ENCODE measurements around the gene IPCEF1.

Gene IPCEF1

DNA sequence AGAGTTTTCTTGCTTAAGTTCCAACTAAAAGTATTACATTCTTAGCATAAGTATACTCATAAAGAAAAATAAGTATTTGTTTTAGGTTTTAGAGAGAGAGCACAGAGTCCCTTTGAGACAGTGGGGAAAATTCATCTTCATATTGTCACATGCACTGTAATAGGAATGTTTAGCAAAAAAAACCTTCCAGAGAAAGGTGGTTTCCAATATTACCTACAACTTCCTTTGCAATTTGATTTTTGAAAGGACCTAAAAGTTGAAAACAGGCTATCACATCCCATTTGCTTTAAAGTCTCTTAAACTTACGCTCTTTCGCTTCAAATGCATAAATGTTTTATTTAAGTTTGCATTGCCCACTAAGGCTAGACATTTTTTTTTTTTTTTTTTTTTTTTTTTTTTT, 231.2 kb downstream of the IPCEF1 start:
- no peak for DNase-seq (ENCODE audit: extremely low read depth, low read depth)
- TF ChIP-seq, protein P1, sequence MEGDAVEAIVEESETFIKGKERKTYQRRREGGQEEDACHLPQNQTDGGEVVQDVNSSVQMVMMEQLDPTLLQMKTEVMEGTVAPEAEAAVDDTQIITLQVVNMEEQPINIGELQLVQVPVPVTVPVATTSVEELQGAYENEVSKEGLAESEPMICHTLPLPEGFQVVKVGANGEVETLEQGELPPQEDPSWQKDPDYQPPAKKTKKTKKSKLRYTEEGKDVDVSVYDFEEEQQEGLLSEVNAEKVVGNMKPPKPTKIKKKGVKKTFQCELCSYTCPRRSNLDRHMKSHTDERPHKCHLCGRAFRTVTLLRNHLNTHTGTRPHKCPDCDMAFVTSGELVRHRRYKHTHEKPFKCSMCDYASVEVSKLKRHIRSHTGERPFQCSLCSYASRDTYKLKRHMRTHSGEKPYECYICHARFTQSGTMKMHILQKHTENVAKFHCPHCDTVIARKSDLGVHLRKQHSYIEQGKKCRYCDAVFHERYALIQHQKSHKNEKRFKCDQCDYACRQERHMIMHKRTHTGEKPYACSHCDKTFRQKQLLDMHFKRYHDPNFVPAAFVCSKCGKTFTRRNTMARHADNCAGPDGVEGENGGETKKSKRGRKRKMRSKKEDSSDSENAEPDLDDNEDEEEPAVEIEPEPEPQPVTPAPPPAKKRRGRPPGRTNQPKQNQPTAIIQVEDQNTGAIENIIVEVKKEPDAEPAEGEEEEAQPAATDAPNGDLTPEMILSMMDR (IDR thresholded peaks at IDR 0.05; ENCODE audit: low read depth, low read length): no peak

DNA sequence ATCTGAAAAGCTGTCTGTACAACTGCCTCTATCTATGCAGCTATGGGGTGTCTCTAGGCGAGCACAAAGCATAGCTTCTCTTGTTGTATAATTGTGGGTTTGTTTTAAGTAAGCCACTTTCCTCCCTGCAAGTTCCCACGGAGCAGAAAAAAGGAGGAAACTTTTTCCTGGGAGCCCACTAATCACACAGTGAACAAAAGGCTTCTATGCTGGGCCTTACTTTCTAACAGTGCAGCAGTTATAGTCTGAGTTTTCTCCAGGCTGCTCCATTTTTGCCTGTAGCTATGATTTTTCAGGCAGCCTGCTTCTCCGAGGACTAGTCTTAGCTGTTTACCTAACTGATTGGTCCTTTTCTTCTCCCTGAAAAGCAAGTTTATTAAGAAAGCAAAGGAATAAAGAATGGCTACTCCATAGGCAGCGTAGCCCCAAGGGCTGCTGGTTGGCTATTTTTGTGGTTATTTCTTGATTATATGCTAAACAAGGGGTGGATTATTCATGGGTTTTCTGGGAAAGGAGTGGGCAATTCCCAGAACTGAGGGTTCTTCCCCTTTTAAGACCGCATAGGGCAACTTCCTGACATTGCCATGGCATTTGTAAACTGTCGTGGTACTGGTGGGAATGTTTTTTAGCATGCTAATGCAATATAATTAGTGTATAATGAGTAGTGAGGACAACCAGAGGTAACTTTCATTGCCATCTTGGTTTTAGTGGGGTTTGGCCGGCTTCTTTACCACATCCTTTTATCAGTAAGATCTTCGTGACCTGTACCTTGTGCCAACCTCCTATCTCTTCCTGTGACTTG, 233.2 kb downstream of the IPCEF1 start:
- DNase-seq (ENCODE audit: extremely low read depth, low read depth): no peak
- TF ChIP-seq, protein P1 (IDR thresholded peaks at IDR 0.05; ENCODE audit: low read depth, low read length): no peak

- TF ChIP-seq, protein P1 (IDR thresholded peaks at IDR 0.05; ENCODE audit: low read depth, low read length): no peak
- DNase-seq (ENCODE audit: extremely low read depth, low read depth): no peak
Measured at GRCh38 chr6:154122195-154122925, 234.2 kb downstream of the IPCEF1 start.

DNA sequence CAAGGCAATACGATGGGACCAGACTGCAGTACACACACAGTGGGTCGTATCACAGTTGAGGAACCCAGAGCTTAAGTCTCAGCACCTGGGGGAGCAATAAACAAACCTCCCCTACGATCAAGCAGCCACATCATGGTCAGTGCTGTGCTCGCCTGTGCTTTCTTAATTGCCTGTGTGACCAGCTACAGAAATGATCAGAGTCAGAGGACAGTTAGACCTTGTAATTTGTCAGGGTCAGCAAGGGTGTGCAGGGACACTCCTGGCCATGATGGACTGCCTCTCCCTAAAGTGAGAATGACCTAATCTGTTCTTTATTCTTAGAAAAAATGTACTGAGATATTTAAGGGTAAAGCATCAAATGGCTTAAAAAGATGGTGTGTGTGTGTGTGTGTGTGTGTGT, 239.1 kb downstream of the IPCEF1 start:
- TF ChIP-seq, protein P1 (IDR thresholded peaks at IDR 0.05; ENCODE audit: low read depth, low read length): no peak
- DNase-seq (ENCODE audit: extremely low read depth, low read depth): no peak

DNA sequence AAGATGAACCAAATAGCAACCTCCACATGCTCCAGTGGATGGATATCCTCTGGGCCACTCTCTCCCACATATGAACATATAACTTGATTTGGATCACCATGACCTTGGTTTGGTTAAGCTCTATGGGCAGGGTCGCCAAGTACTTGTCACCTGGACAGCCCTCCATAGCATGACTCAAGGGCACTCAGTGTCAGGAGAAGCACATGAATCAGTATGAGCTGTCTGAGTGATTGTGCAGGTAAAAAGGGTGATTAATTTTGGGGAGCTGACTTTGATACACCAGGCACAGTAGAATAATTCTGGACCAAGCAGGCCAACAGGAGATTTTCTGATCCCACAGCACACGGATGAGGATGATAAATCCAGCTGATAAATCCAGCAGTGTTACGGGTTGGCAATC, 243.2 kb downstream of the IPCEF1 start:
- TF ChIP-seq, protein P1 (IDR thresholded peaks at IDR 0.05; ENCODE audit: low read depth, low read length): no peak
- DNase-seq (ENCODE audit: extremely low read depth, low read depth): no peak

DNA sequence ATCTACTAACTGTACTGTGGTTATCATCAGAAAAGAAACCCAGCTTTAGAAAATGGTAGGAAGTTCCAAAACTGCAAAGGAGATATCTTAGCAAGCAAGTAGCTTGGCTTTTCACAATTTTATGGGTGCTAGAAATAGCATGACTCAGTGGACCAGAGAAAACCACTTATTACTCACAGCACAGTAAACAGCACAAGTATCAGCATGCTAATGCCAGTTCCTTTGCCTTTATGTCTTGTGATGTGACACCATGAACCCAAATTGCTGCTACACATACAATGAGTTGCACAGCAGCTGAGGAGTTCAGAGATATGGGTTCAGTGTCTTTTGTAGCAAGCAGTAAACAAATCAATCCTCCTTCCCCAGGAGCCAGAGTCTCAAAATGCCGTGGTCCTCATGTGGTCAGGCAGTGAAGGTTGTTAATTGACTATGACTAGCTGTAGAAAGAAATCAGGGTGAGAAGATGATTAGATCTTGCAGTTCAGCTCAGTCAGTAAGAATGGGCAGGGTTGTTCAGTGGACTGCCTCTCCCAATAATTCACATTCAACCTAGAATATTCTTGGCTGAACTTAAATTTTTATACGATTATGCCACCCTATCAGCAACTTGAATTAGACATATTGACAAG, 244.3 kb downstream of the IPCEF1 start:
- no peak for DNase-seq (ENCODE audit: extremely low read depth, low read depth)
- TF ChIP-seq, protein P1 (IDR thresholded peaks at IDR 0.05; ENCODE audit: low read depth, low read length): no peak

DNA sequence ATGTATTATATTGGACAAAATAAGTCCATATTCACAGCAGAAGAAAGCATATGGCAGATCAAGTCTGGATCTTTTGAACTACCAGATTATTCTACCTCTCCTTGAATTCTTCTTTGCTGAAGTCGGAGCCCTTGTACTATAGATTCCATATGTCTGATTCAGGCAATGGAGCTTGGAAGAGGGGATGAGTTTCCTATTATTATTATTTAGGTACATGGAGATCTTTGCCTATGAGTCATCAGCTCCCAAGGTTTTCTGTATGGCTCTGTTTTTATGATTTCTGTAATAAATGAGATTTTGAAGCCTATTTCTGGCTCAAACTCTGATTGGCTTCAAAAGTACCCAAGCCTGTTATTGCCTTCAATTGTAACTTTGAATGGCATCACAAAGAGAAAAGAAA, 245.6 kb downstream of the IPCEF1 start:
- TF ChIP-seq, protein P1 (IDR thresholded peaks at IDR 0.05; ENCODE audit: low read depth, low read length): no peak
- no peak for DNase-seq (ENCODE audit: extremely low read depth, low read depth)
